OCI-M2 (cell line): Measurements from ENCODE around the gene DAD1.

Experiments
- DNase-seq: peaks from one replicate; lab custom pipeline; 2025; ENCODE audit not compliant: unreplicated experiment; lab: John Stamatoyannopoulos, UW

The DAD1 gene

GRCh38 chr14:22539831-22540230 is 49.2 kb downstream of the DAD1 start:
- no peak for DNase-seq

- DNase-seq = no peak
Observed at GRCh38 chr14:22538671-22539228, 50.3 kb downstream of the DAD1 start.

GRCh38 chr14:22537436-22538310 is 51.4 kb downstream of the DAD1 start:
- no peak for DNase-seq

- no peak for DNase-seq
Observed at GRCh38 chr14:22536853-22537338, 52.1 kb downstream of the DAD1 start.

GRCh38 chr14:22535916-22536315 is 53.1 kb downstream of the DAD1 start:
- DNase-seq = no peak

- no peak for DNase-seq
Observed at GRCh38 chr14:22535126-22535525, 53.9 kb downstream of the DAD1 start.

GRCh38 chr14:22534547-22534946 is 54.5 kb downstream of the DAD1 start:
- DNase-seq = no peak

- no peak for DNase-seq
Observed at GRCh38 chr14:22533739-22534359, 55.2 kb downstream of the DAD1 start.

- no peak for DNase-seq
Observed at GRCh38 chr14:22533057-22533704, 55.8 kb downstream of the DAD1 start.

GRCh38 chr14:22532345-22533056 is 56.5 kb downstream of the DAD1 start:
- DNase-seq = no peak

GRCh38 chr14:22531451-22532344 is 57.3 kb downstream of the DAD1 start:
- DNase-seq = no peak

- DNase-seq = no peak
Observed at GRCh38 chr14:22530127-22530526, 58.9 kb downstream of the DAD1 start.

- no peak for DNase-seq
Observed at GRCh38 chr14:22526744-22527143, 62.3 kb downstream of the DAD1 start.

GRCh38 chr14:22526218-22526617 is 62.8 kb downstream of the DAD1 start:
- no peak for DNase-seq

GRCh38 chr14:22524784-22525161 is 64.3 kb downstream of the DAD1 start:
- no peak for DNase-seq

- DNase-seq = no peak
Observed at GRCh38 chr14:22524115-22524783, 64.8 kb downstream of the DAD1 start.

GRCh38 chr14:22523283-22523682 is 65.7 kb downstream of the DAD1 start:
- DNase-seq = no peak

- DNase-seq = no peak
Observed at GRCh38 chr14:22522466-22522957, 66.5 kb downstream of the DAD1 start.
